Activated T-cell treated with anti-CD3 and anti-CD28 coated beads for 4 hours (primary cell): ENCODE measurements around the gene PSTPIP1.
"Not testable (repeated sequence)": the region's sequence is repeated elsewhere in the genome, so short reads cannot be mapped to it uniquely, and the experiment has no call there.

Experiments
- DNase-seq: peaks from one replicate; pipeline ENCODE4 v3.0.0-alpha.2; 2020

Gene PSTPIP1

DNA sequence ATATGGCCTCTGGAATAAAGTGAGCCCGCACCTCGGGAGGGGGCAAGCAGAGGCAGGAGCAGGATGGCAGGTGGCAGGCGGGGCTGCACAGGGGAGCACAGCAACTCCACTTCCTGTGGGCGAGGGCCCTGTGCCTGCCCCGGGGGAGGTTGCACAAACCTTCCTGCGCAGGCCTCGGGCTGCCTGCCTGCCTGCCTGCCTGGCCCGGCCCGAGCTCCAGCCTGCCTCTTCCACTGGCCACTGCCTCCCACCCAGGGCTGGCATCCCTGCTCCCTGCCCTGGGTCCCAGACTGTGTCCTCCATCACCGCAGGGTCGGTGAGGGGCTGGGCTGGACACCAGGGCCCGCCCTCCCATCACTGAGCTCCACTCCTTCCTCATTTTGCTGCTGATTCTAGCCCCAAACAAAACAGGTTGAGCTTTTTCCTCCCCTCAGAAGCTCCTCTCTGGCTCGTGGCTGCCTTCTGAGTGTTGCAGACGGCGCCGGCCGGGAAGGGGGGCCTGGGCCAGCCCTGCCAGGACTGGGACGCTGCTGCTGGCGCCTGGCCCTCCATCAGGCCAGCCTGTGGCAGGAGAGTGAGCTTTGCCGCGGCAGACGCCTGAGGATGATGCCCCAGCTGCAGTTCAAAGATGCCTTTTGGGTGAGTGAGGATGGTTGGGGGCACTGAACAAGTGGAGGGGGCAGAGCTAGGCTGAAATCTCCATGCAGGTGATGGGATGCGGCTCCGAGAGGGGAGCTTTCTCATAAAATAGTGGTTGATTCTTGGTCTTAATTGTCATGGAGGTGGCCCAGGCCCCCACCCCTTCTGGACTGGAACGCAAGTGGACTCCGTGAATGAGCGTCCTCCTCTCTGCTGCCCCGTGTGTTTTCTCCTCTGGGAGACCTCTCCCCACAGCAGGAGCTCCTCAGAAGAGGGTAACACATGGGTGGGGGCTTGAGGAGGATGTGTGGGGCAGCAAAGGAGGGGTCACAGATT lies at the start of gene PSTPIP1:
Gene PSTPIP1, plus strand, starts transcription at position 156 of the 975 bp plus-strand sequence. Its CDS starts 448 bp downstream, at position 604.
- DNase-seq: peak; percentile 45

DNA sequence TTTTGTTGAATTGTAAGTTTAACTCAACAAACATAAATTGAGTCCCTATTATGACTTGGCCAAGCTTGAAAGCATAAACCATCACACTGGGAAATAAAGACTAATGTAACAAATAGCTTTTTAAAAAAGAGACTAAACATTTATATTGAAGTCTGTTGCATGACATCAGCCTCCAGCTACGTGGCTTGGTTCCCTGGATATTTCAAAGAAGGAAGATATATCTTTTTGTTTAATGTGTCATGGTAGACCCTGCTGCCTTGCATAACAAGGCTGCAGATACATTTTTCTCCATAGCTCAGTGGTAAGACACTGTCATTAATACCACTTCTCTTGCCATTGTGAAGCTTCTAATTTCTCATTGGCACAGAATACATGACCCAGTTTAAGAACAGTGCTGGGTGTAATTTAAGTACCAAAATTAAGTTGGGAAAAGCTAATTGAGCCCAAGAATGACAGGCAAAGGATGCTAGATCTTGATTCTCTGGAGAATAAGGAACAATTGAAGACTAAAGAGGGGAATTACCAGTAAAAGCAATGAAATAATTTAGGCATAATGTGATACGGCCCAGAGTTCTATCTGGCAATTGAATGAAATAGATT lies 49.3 kb upstream of the PSTPIP1 start:
- DNase-seq: no peak

DNA sequence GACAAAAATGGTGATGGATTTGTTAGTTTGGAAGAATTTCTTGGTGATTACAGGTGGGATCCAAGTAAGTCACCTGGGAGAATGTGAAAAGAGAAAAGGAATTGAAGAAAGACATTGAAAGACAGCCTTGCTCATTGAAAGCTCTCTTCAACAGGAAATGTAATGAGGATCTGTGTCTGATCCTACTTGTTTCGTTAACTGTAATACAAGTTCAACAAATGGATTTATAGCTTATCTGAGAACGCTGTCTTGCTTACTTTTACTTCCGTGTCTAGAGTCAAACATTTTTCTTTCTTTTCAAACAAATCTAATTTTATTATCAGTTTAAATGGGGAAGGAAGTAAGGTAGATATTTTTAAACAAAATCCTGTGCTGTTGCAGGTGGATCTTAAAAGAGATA lies 47.5 kb upstream of the PSTPIP1 start:
- no peak for DNase-seq

DNA sequence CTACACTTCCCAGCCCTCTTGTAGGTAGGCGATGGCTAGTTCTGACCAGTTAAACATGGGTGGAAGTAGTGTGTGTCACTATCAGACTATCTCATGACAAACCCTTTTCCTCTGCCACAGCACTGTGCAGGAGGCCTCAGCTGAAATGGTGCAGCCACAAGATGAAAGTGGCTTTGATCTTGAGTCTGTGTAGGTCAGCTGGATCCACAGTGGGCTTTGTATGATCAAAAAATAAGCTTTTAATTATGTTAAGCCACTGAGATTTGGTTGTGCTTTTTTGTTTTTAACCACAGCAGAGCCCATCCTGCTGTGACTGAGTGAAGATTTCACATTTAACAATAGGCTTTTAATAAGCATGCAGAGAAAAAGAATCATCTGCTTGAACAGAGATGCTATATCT lies 43.7 kb upstream of the PSTPIP1 start:
- DNase-seq: no peak

DNA sequence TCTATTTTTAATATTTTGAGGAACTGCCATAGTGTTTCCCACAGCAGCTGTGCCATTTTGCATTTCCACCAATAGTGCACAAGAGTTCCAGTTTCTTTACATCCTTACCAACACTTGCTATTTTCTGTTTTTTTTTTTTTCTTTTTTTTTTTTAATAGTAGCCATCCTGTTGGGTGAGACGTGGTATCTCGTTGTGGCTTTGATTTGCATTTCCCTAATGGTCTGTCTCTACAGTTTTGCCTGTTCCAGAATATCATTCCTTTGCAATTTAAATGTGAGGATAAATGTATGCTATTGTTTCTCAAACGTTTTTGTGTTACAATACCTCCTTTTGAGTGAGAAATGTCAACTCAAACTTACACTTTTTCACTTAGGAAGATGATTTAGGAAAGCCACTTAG lies 41.0 kb upstream of the PSTPIP1 start:
- DNase-seq: no peak

DNA sequence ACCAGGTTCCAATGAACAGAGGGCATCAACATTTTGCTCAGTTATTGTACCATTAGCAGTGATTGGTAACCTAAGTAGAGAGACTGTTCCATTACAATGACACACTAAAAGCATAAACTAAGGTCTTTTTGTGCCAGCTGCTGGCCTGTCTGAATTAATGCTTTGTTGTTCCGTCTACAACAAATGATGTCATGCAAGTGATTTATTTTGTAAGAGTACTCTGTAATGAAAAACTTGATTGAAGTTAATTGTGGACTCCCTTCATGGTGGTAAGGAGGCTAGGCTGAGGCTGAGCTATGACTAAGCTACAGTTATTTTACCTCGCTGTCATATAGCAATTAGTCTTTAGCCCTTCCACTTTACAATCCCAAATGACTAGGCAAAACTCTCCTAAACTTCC lies 40.2 kb upstream of the PSTPIP1 start:
- DNase-seq: no peak

DNA sequence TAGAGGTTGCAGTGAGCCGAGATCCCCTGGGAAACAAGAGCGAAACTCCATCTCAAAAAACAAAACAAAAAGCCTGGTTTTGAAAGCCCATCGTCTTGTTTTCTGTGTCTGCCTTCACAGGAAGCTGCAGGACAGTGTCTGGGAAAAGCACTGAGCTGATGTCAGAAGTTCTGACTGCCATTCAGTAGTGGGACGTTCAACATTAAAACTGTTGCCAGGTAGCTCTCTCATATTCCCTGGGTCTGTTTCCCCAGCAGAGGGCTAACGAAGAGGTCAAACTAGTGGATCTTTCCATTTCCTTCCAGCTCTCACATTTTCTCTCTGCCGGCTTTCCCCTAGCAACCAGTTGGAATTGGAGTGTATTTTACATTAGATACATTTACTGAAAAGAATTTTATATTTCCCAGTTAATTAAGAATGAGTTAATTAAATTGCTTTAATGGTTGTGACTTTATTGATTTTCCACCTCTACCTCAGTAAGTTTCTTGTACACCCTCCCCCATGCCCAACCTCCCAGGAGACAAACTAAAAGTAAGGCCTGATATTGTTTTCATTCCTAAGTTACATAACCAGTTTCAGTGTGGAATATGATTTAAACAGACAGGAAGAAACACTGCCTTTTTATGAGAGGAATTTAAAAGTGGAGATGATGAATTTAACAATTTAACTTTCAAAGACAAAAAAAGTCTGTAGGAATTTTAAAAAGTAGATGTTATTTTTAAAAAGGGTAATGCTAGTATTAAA lies 33.5 kb upstream of the PSTPIP1 start:
- DNase-seq: no peak

DNA sequence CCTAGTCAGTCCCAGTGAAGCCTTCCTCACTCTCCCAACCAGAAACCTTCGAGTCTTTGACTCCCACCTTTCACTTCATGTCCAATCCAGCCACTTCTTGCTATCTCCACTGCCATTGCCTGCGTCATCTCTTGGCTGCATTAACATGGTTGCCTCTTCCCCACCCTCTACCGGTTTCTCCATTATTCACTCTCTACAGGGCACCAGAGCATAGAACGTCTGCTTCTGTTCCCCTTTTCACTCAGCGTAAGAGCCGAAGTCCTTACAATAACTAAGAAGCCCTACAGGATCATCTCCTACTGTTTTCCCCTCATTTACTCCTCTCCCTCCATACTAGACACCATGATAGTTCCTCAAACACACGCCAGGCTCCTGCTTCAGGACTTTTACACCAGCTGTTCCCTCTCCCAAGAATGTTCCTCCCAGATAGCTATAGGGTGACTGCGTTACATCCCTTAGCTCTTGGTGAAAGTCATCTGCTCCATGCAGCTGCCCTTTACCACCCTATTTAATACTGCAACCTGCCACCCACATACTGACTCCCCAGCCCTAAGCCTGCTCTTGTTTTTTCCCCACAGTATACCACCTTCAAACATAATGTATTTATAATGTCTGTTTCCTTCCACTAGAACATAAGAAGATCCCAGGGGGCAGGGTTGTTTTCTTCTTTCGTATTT lies 32.5 kb upstream of the PSTPIP1 start:
- no peak for DNase-seq

DNA sequence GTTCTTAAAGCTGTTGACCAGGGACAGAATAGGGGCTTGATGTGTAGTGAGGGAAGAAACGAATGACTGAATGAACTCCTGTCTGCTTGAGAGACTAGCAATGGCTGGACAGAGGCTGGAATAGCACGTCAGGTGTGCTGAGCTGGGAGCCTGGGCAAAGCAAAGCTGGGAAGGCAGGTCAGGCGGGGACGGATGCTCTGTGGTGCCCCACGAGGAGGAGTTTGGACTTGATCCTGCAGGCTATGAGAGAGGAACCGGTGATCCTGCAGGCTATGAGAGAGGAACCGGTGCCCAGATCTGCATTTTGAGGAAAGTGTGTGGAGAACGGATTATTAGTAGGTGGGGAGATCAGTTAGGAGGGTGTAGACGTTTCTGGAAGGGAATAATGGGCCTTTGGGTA lies 31.3 kb upstream of the PSTPIP1 start:
- no peak for DNase-seq

DNA sequence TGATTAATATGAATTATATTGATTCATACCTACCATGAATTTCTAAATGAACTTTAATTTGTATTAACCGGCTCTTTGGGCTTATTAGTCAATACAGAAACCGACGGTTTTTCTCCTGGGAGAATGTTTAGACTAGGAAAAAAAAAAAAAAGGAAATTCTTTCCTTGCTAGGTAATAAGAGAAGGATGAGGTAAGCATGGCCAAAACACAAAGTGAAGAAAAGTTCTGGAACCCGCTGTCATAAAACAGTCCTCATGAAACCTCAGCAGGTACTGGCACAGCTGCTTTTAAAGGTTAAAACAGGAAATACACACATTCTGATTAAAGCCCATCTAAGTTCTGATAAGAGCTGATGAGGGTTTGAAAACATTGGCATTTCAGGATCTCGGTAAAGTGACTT lies 30.8 kb upstream of the PSTPIP1 start:
- no peak for DNase-seq

DNA sequence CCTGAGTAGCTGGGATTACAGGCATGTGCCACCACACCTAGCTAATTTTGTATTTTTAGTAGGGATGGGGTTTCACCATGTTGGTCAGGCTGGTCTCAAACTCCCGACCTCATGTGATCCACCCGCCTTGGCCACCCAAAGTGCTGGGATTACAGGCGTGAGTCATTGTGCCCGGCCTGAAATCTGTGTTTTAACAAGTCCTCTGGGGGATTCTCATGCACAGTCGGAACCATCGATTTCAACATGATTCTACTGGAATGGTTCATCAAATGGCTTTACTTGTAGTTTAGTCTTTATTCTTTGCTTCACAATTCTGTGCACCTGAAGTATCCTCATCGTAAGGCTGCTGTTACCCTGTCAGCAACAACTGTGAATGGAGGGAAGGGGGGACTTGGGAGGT lies 28.9 kb upstream of the PSTPIP1 start:
- not testable (repeated sequence) for DNase-seq

DNA sequence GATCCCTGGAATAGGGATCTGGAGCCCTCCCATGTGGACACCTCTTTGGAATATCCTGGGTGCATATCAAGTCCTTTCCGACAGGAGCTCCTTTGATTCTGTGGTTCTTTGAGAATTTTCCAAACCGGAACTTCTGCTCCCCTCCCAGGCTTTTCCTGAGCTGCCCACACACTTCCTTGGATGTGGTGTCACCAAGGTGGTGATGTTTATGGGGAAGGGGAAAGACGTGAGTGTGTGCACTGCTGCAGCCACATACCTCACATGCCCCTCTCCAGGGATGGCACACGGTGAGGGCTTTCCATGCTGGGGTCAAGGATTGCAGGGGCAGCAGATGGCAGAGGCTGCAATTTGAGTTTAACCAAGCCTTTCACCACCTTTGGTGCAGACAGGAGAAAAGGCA lies 27.9 kb upstream of the PSTPIP1 start:
- no peak for DNase-seq

DNA sequence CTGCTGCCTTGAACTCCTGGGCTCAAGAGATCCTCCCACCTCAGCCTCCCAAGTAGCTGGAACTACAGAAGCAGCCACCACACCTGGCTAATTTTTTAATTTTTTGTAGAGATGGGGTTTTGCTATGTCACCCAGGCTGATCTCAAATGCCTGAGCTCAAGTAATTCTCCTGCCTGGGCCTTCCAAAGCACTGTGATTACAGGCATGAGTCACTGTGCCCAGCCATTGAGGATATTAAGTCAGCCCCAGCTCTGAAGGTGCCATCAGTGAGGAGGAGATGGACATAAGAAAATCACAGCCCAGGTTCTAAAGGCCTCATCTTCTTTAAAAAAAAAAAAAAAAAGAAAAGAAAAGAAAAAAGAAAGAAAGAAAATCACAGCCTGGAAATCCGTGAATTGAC lies 26.6 kb upstream of the PSTPIP1 start:
- no peak for DNase-seq

DNA sequence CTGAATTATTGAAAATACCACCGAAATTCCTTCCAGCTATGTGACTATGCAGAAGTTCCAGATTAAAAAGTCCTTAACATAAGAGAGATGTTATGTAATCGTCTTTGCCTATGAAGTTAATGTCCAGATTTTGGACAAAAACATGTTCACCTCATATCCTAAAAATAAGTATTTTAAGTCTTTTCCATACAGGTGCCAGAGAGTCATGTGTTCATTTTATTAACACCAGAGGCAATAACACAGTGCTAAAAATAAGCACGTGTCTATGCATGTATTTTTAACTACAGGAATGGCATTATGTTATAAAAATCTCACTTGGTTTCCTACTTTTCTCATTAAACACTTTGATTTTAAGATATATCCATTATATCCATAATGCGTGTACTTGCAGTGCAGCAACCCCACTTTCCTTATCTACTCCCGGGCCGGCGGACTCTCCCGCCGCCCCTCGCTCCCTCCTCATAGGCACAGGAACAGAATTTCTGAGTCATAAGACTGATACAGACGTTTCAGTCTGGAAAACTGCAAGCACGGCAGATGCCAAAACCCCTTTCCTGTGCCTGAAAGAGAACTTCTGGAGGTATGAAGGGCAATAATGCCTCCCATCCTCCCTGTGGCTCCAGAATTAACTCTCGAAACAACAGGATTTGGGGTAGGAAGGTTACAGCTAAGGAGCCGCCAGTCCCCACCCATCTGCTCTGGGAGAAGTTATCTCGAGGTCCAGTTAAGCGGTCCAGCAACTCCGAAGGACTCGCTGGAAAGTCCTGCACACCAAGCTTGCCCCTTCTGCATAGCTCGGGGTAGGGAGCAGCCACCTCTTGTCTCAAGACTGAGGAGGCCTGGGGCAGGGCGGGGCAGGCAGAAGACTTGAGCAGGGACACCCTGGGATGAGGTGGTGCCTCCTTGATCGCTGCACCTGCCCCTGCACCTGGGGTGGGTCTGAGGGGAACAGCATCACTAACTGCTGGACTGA lies 22.3 kb upstream of the PSTPIP1 start:
- DNase-seq: no peak

DNA sequence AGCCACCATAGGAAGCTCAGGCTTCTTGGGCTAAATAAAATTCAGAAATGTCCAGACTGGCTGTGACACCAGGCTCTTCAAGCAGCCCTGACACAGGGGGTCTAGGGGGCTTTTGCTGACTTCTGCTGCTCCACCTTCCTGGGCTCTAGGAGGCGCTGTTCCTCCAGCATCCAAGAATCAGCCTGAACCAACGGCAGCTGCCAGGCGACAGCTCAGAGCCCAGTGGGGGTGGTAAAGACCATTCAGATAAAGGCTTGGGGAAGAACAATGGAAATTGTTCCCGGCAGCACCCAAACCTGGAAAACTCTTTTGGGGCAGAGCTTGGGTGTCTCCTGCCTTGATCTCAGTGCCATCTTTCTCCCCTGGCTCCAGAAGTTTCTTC lies 21.6 kb upstream of the PSTPIP1 start:
- peak; percentile 51 for DNase-seq

DNA sequence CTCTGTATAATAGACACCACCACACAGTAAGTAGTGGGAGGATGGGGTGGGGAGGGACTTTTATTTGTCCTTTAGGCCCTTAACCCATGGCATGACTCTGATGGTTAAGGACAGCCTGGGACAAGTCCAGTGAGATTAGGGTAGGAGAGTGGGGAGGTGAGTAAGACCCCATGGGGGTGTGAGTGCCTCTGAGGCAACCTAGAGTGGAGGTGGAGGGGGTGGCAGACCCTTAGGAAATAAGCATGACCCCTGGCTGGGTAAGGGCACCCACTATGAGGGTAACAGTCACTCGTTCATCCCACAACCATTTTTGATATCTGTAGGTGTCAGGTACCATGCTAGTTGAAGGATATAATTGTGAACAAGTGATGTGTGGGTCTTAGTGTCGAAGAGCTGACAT lies 21.0 kb upstream of the PSTPIP1 start:
- no peak for DNase-seq

DNA sequence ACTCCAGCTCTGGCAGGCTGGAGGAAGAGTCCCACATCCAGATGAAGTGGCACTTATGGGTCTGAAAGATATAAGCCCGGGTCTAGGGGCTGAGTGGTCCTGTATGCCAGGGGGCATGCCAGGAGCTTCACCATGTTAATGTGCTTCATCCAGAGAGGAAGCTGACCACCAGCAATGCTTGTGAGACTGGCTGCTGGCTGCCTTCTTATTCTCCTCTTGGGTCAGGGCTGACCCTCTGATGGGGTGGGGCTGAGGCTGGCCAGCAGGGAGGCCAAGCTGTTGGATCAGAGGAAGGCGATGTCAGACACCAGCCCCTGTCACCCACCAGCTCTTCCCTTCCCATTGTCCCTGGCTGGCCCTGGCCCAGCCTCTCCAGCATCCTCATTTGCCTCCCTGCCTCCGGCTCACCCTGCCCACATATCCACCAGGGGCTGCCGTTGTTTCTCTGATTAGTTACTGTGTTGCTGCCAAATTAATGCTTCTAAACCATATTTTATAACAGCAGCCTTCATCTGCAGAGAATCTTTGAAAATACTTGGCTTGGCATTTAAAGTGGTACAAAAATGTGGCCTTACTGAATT lies 20.4 kb upstream of the PSTPIP1 start:
- no peak for DNase-seq

DNA sequence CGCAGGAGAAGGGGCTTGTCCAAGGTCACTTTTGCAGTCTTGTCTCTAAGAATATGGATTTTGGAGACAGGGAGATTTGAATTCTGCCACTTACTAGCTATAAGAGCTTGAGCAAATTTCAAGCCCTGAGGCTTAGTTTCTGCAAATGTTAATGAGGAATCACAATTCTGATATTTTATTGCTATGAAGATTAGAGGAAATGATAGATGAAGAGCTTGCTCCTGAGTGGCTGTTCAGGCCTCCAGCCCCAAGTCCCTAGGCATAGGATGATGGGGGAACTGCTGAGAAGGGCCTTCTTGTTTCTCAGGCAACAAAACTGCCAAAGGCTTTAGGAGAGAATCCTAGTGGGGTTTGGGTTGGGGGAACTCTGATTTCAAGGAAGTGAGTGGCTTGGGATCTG lies 18.8 kb upstream of the PSTPIP1 start:
- DNase-seq: no peak

DNA sequence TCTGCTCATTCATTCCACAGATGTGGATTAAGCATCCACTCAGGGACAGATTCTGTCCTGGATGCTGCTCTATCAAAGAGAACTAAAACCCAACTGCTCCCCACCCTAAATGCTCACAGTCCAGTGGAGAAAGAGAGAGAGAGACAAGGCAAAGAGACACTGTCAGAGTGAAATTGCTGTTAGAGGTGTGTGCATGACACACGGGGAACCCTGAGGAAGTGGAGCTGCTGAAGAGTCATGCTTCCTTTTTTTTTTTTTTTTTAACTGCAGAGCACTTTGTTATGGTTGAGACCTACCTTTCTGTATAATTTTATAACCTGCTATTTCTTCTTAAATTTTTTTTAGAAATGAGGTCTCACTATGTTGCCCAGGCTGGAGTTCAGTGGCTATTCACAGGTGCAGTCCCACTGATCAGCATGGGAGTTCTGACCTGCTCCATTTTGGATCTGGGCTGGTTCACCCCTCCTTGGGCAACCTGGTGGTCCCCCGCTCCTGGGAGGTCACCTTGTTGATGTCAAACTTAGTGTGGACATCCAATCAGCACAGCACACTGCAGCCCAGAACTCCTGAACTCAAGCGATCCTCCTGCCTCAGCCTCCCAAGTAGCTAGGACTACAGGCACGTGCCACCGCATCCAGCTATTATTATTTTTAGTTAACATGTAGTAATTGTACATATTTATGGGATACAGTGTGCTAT lies 18.2 kb upstream of the PSTPIP1 start:
- DNase-seq: no peak

DNA sequence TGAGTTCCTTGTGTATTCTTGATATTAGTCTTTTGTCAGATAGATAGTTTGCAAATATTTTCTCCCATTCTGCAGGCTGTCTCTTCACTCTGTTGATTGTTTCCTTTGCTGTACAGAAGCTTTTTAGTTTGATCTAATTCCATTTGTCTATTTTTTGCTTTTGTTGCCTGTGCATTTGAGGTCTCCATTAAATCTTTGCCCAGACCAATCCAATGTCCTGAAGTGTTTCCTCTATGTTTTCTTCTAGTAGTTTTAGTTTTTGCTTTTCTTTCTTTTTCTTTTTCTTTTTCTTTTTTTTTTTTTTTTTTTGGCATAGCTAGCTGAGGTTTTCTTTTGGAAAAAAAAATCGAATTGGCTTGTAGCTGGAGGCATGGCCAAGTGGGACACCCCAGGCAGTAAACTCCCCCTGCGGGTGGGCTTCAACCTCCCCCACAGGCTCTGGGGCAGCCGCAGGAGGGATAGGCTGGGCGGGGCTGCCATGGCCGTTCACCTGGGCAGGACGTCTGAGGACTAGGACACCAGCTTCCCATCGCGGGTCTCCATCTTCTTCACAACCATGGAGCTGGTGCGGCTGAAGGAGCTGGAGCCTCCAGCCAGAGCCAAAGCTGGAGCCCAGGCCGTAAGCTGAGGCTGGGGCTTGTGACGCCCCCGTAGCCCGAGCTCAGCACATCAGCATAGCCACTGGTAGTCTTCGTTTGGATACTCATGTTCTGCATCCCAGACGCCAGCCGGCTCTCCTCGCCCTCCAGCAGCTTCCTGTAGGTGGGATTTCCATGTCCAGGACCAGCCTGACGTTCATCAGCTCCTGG lies 16.2 kb upstream of the PSTPIP1 start:
- DNase-seq: no peak
